Measurements from ENCODE around the gene HIRIP3. TPM values are rescaled to one million over a fixed set of nuclear protein-coding genes. Genes with fewer than 3 reads are reported as not detected.

HIRIP3 gene
- total and polyA plus RNA-seq, 2 donors (not counting 3 experiments of a cell fraction or from before 2014, with no cell fraction given), result 6.7 to 8.6 TPM

- peaks cover 48 to 90% of the 10 kb centered on the region in 2 experiments for H3K36me3 ChIP-seq (ENCODE audit: control insufficient read depth in 2 of 2, extremely low read depth in 1 of 2, insufficient read depth in 2 of 2, low read length in 2 of 2)
Observed at GRCh38 chr16:29983420-29984136, 11.8 kb downstream of the HIRIP3 start.

More at GRCh38 chr16:29983420-29984136, 11.8 kb downstream of the HIRIP3 start:
- Histone ChIP-seq H3K27ac (ENCODE audit: insufficient read depth, low read depth, low read length) (no peak overlapping the region), H3K9me3 (replicated peaks; ENCODE audit: control insufficient read depth, insufficient read depth, low read length) (no peaks in the 10 kb centered on the region), H3K27me3 (ENCODE audit: control insufficient read depth in 2 of 2, insufficient read depth in 2 of 2, low read length in 2 of 2) (no peaks in the 10 kb centered on the region), H3K9ac (replicated peaks; ENCODE audit: extremely low read depth, insufficient read depth, low read length) (no peak overlapping the region), H3K4me3 (replicated peaks in 1 of 3; ENCODE audit: insufficient read depth in 1 of 3, low read depth in 1 of 3, low read length in 3 of 3) (no peak overlapping the region), H4K20me1 (replicated peaks; ENCODE audit: control insufficient read depth, extremely low read depth, insufficient read depth, low read length) (no peaks in the 10 kb centered on the region), H3K9me1 (replicated peaks; ENCODE audit: control insufficient read depth, extremely low read depth, insufficient read depth, low read length) (no peaks in the 10 kb centered on the region), H3K4me1 (ENCODE audit: control insufficient read depth, extremely low read depth, insufficient read depth, low read length) (peaks cover 10% of the 10 kb centered on the region), H3K4me2 (ENCODE audit: insufficient read depth, low read length) (no peak overlapping the region), H2AFZ (ENCODE audit: low read depth, low read length) (no peak overlapping the region), H3K79me2 (ENCODE audit: control insufficient read depth, insufficient read depth, low read length) (peaks cover 19% of the 10 kb centered on the region)
- dilution Hi-C loops (cut with MboI; ENCODE audit: extremely low pct_ligation_motif_present, low sequenced_read_pairs) (no loop called here), intact Hi-C loops (cut with micrococcal nuclease) (no loop called here)
- no TSS peak for BruUV-seq (replicated peaks)
- FAIRE-seq, result no peak
- no peak for DNase-seq (ENCODE audit: low read depth, low spot score)
- POLR2A ChIA-PET, result interaction anchor here (0.9 kb wide), 1 partner anchor 10 kb away, joined by 3 read pairs; the partner anchor contains the start of gene TAOK2
- CTCF ChIA-PET, result no interaction called here
- no peak for TF ChIP-seq CTCF (IDR thresholded peaks at IDR 0.05; ENCODE audit: extremely low read depth in 1 of 2, insufficient read depth in 1 of 2, low read depth in 1 of 2, low read length in 2 of 2)
- TF ChIP-seq POLR2A (IDR thresholded peaks at IDR 0.05; ENCODE audit: low read depth, low read length), result no peak
- TF ChIP-seq MYC (IDR thresholded peaks at IDR 0.05; ENCODE audit: low read depth, low read length), result no peak
- no peak for TF ChIP-seq FOS (IDR thresholded peaks at IDR 0.05; ENCODE audit: borderline replicate concordance, insufficient read depth, low read length)
- TF ChIP-seq GATA2 (IDR thresholded peaks at IDR 0.05; ENCODE audit: insufficient read depth, insufficient read length, low read depth, low read length), result no peak
- no peak for TF ChIP-seq POLR2AphosphoS5 (IDR thresholded peaks at IDR 0.05; ENCODE audit: insufficient read depth, low read depth, low read length)
- no peak for TF ChIP-seq EZH2 (IDR thresholded peaks at IDR 0.05; ENCODE audit: borderline replicate concordance, low read depth, low read length, severe bottlenecking)
- no peak for TF ChIP-seq JUN (IDR thresholded peaks at IDR 0.05; ENCODE audit: borderline replicate concordance, insufficient read depth, insufficient read length, low read depth)
- TF ChIP-seq MAX (IDR thresholded peaks at IDR 0.05; ENCODE audit: insufficient read depth, insufficient read length), result no peak
